HG03025 (cell line): ENCODE results near the gene EGFR.

Experiments
- ATAC-seq: cut with Tn5 transposase; IDR thresholded peaks from one replicate; pipeline ENCODE4 v1.9.1; 2021; ENCODE audit warnings: mild to moderate bottlenecking, moderate library complexity; ENCODE audit not compliant: unreplicated experiment, low FRiP score

EGFR gene

DNA sequence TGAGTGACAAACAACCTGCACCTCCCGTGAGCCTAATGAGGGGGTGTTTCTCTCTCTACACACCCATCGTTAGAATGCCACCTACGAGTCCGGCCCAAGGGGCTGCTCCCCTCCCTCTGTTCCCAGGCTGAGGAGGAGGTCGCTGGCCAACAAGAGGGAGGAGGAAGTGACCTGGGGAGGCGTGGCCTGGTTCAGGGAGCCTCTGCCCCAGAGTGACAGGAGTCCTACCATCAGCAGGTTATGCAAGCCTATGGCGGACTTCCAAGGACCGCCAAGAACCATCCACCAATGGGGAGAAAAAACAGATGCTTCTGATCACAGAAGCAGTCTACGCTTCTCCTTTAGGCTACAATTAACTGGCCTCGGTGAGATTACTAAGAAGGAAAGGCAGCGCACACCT, 12.3 kb upstream of the EGFR start:
- no peak for ATAC-seq

DNA sequence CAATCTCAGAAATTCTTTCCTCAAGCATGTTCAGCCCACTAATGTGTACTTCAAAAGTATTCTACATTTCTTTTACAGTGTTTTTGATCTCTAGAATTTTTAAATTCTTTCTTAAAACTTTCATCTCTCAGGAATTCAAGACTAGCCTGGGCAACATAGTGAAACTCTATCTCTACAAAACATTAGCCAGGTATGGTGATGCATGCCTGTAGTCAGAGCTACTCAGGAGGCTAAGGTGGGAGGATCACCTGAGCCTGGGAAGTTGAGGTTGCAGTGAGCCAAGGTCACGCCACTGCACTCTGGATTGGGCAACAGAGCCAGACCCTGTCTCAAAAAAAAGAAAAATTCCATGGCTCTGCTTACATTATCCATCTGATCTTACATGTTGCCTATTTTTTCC, 5.0 kb upstream of the EGFR start:
- ATAC-seq, result no peak

DNA sequence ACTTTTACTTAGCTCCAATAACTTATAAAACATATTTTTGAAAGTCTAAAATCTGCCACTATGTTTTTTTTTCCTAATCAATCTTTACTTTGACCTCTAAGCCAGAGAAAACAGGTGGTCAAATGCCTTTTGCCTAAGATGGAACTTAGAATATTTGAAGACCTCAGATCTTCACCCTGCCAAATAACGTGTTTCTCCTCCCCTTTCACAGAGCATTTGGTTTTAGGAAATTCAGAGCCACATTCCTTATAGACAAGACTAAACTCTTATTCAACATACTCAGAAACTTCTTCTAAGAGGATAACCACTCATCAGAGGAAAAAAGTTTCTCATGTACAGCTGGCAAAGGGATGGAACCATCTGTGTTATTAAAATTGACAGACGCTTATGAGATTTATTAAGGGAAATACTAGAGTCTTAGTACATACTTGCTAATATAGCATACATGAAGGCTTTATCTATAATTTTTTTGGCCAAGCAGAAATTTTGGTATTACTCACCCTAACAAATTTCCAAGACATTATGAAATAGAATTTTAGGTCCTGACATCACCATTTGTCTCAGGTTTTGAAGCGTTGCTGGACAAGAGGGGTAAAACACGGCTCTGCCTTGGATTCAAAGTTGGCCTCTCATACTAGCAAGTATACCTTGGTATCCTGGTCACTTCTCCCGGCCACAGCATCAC, 2.6 kb upstream of the EGFR start:
- ATAC-seq, result no peak

DNA sequence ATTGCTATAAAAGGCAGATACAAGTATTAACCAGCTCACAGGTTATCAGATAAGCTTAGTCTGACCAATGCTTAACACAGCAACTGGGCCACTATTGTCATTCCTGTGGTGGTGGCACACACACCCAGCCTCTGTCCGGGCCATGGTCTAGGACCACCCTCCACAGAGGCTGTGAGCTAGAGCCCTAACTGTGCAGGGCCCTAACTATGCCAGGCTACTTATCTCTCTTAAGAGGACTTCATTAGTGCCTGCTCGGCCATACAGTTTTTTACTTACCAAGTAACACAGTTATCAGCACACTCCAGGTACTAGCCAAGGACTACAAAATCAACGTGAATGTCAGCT, 2.1 kb upstream of the EGFR start:
- ATAC-seq, result no peak

DNA sequence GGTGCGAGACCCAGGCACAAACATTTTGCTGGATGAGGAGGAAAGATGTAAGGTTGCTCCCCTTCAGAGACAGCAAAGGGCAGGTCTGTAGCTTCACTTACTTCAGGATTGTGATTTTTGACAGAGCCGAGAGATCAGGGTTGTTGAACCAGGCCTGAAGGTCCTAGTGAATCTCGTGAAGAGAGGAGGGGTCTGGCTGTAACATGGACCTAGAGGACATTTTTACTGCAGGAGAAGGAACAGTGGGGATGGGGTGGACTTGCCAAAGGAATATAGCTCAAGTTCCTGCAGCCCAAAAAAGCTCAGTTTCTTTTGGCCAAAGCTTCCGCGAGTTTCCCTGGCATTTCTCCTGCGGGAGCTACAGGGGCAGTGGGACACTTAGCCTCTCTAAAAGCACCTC, 976 bp upstream of the EGFR start:
- ATAC-seq, result no peak

DNA sequence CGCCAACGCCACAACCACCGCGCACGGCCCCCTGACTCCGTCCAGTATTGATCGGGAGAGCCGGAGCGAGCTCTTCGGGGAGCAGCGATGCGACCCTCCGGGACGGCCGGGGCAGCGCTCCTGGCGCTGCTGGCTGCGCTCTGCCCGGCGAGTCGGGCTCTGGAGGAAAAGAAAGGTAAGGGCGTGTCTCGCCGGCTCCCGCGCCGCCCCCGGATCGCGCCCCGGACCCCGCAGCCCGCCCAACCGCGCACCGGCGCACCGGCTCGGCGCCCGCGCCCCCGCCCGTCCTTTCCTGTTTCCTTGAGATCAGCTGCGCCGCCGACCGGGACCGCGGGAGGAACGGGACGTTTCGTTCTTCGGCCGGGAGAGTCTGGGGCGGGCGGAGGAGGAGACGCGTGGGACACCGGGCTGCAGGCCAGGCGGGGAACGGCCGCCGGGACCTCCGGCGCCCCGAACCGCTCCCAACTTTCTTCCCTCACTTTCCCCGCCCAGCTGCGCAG, 424 bp downstream of the EGFR start:
- ATAC-seq, result no peak

DNA sequence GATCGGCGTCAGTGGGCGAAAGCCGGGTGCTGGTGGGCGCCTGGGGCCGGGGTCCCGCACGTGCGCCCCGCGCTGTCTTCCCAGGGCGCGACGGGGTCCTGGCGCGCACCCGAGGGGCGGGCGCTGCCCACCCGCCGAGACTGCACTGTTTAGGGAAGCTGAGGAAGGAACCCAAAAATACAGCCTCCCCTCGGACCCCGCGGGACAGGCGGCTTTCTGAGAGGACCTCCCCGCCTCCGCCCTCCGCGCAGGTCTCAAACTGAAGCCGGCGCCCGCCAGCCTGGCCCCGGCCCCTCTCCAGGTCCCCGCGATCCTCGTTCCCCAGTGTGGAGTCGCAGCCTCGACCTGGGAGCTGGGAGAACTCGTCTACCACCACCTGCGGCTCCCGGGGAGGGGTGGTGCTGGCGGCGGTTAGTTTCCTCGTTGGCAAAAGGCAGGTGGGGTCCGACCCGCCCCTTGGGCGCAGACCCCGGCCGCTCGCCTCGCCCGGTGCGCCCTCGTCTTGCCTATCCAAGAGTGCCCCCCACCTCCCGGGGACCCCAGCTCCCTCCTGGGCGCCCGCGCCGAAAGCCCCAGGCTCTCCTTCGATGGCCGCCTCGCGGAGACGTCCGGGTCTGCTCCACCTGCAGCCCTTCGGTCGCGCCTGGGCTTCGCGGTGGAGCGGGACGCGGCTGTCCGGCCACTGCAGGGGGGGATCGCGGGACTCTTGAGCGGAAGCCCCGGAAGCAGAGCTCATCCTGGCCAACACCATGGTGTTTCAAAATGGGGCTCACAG, 1.1 kb downstream of the EGFR start:
- ATAC-seq, result no peak

DNA sequence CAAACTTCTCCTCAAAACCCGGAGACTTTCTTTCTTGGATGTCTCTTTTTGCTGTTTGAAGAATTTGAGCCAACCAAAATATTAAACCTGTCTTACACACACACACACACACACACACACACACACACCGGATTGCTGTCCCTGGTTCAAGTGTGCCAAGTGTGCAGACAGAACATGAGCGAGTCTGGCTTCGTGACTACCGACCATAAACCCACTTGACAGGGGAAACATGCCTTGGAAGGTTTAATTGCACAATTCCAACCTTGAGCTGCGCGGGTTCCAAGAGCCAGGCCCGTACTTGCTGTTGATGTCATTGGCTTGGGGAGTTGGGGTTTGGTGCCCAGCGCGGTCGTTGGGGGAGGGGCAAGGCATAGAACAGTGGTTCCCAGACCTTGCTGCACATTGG, 1.7 kb downstream of the EGFR start:
- no peak for ATAC-seq

DNA sequence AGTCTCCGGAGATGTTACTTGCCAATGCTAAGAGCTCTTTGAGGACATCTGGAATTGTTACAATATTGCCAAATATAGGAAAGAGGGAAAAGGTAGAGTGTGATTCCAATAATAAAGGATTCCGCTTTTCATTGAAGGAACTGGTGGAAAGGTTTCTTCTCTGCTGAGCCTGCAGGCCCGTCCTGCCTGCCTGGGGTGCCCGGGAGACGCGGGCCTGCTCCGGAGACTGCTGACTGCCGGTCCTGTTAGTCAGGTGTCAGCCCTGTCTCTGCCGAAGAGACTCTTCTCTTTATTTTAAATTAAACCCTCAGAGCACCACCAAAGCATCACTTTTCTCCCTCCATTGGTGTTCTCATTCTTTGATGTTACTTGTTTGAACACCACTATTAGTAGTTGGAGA, 2.2 kb downstream of the EGFR start:
- ATAC-seq, result no peak

DNA sequence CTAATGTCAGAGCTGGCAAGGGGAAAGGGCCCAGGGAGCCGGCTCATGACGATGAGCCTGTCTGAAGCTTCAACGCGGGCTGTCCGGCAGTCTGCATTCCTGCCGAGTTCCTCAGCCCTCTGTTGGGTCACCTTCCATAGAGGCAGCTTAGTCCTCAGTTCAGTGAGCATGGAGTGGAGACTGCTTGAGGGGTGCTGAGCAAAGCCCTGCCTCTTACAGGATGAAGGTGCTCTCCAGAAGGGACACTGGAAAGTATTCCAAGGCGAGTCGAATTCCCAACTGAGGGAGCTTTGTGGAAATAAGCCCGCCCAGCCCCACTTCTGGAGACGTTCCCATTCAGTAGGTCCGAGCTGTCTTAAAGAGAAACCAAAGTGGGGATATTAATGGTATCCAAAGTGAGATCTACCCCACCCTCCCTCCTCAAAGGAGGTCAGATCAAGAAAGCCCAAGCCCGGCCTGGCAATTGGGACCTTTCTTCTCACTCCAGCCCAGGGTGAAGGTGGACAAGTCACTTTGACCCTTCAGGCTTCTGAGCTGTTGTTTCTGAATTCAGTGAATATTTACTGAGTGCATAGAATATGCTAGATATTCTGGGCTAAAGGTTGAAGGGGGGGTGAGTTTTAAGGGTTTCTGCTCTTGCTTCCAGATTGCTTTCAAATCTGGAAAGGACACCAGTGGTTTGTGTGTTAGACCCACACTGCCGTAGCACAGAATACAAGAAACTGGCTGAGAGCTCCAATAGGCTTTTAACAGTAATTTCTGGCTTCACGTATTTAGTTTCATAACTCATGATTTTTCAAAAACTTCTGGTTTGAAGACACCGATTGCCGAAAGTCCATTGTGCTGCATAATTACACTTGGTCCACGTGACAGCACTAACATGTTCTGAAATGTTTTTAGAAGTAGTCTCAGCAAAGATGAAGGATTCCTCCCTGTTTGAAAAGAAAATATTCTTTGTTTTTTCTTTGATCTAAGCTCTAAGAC, 3.5 kb downstream of the EGFR start:
- ATAC-seq, result no peak

DNA sequence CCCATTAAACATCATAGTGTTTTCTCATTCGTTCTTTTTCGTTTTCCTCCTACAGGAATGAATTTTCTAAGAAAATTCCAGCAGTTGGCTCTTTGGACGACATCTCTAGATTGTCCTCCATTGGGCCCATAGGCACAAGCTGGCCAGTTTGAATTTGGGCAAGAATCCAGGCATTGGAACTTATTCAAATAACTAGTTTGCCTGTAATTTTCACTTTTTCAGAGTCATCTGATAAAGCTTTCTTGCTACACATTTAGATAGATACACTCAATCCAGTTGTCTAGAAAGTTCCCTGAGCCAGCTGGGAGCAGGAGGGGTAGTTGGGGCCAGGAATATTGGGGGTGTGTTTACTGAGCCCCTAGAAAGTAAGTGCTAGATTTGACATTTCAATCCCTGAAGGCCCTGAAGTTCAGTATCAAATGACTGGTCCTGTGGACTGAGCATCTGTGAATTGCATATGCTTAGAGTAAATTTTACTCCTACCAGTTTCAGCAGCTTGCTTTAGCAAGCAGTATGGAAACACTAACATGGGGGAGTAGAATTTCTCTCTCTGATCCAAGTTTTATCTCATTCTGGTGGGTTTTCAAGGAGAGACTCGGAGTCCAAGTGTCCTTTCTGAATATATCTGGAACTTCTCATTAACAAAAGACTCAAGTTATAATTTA, 5.2 kb downstream of the EGFR start:
- no peak for ATAC-seq

DNA sequence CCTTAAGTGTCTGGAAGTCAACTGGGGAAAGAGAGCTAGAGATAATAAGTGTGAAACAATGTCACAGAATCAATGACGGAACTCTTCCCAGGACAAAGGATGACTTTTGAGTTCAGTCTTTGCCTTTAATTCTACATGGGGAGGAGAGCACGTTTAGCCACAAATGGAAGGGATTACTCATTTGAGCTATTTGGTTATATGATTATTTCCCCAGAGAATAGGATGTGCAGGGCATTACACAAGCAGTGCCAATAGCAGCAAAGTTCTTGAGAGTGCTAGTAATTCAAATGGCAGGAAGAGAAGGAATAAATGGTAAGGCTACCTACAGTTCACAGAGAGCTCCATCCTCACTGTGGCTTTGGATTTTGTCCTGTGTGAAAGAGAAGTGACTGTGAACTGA, 6.0 kb downstream of the EGFR start:
- no peak for ATAC-seq

DNA sequence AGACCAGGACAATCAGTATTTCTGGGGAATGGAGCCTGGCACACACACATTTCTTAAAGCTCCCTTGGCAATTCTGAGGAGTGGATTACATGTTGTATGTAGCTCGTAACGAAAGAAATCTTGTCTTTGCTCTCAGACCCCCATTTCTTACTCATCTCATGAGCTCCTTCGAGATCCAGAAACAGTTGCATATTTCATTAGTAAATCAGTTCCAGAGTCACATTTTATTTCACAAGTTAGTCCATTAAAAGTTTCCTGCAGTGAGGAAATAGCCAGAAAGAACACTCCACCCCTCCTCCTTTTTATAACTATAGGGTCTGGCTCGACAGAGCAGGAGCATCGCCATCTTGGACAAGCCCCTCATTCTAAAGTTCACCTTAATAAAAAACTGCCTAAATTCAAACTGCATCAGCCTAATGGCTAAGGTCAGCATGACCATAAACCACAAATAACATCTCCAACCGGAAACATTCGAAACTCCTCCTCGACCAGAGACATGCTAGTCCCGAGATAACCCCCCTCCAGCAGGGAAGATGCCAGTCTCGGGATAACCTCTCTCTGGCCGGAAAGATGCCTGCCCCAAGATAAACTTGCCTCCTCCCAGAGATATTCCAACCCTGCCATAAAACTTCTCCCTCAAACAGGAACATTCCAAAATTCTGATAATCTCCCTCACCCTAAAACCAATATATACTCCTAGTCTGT, 7.4 kb downstream of the EGFR start:
- no peak for ATAC-seq

DNA sequence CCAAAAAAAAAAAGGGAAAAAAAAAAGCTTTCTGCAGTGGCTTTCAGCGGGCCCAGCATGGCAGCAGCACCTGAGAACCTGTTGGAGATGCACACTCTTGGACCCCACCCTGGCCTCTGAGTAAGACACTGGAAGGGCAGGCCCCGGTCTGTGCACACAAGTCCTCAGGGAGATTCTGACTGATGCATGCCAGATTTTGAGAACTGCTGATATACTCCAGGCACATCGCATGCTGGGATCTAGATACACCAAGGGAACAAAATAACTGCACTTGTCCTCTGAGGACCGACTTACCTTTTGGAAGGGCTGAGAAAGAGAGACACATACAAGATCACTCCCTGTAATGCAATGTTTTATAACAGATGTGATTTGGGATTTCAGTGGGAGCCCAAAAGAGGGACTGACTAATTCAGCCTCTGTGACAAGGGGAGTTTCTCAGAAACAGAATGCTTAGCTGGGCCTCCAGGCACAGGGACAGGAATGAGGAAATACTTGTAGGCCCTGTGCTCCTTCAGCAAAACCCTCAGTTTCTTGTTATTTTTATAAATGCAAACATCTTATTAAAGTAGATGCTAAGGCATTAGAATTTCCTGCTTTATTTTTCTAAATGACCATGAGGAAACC, 8.2 kb downstream of the EGFR start:
- ATAC-seq, result no peak

DNA sequence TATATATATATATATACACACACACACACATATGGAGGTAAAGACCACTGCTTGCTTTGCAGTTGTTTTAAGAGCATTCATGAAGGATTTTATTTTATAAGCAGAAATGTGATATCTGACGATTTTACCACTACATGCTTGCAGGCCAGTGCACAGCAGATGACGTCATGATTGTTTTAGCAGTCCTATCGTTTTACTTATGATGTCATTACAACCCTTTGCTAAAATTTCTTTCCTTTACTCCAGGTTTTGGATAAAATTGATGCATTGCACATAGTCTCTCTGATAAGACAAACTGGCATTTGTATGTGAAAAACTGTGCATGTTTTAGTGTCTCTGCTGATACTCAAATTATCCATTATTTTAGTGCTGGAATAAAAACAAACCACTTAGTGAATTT, 9.2 kb downstream of the EGFR start:
- ATAC-seq, result no peak

DNA sequence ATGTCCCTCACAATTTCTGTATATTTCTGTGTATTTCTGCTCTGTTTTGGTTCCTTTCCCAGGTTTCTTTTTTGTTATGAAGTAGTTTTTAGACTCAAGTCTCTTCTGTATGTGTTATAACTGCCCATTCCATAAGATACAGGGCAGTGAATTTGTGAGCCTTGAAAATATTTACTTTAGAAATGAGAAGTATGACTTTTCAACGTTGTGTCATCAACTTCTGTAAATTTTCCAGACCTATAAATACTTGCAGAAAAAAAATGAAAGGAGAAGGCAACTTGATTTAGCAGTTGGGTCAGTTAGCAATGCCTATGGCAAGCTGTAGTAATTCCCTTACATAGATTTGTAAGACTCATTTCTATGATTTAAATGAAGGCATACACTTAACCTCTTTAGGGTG, 11.5 kb downstream of the EGFR start:
- no peak for ATAC-seq

DNA sequence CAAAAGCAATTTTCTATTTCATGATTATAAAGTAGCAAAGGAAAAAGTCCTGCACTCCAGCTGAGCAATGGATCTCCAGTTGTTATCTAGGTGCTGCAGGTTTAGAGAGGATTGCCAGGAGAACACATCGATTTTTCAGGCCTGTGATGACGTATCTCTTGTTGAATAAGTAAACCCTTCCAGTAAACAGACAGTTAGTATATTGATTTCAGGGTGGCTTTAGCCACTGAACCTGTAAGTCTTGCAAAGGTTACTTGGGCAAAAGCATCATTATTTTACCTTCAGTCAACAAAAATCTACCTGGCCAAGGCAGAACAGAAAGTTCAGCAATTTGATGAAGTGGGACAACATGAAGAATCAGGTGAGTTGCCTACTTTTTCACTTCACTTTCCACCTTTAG, 12.3 kb downstream of the EGFR start:
- no peak for ATAC-seq

DNA sequence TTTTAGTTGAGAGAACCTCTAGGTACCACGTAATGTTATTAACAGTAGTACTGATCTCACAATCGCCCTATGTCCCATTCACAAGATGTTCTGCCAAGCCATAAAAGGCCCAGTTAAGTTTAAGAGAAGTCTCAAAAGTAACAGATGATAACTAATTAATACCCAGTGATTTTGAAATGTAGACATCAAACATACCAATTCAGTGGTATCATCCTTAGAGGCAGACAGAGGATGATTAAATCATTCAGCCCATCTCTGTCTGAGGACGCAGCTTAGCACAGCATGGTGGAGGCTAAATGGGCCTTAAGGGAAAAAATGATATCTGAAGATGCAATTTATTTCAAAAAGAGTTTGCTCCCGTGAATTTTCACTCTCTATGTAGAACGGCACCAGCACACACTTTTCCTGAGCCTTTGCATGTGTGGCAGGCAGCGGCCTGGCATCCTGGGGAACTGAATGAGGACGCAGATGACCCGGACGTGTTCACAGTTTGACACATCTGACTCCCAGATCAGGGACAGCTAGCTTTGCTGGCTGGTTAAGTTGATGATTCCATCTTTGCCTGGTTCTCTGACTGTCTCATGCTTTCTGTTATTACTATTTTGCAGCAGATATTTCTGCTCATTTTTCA, 13.4 kb downstream of the EGFR start:
- ATAC-seq, result no peak

DNA sequence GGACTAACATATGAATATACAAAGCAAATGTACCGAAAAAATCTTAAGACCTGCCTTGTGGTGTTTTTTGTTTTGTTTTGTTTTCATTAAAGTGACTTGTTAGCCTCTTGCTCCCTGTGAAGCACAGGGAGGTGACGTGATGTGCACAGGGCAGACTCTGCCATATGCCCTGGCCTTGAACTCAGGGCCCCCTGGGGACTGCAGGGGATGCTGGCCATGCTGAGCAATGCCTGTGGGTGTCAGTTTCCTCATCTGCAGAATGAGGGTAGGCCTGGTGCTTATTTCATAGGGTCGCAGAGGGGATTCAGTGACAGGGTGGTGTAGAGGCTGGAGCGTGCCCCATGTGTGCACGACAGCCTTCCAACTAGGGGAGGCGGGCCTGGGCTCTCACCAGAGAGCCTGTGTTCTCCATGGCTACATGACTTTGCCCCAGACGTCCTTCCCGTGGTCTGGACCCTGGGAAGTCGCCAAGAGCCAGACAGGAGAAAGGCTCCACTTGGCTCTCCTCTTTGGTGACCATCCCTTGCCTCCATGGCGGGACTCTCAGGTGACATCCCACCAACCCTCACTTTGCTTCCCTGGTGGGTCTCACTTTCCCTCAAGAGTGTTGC, 14.5 kb downstream of the EGFR start:
- ATAC-seq, result no peak
